Fibroblast of skin of right quadriceps (primary cell): ENCODE measurements around the gene PRKCE.

Experiments used
- DNase-seq: peaks from one replicate; pipeline ENCODE4 v3.0.0-alpha.2; 2013

PRKCE gene

DNA sequence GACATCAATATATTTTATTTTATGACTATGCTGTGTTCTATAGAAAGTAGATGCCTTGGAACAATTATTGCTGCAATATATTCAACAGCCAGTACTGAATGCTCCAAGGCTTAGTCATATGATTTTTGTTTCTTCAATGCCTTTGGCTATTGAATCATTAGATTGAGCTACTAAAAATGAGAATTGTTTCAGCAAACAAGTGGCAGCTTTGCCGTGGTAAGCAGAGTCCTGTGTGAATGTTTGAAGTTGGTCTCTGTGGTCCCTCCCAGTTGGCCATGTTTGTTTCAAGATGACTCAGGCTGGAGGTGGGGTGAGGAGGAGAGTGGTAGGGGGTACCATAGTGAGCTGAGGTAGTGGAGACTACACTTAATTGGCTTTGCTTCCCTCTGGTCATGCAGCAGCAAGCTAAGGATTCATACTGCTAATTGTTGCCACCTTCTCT, 447.2 kb downstream of the PRKCE start:
- peak; percentile 90 for DNase-seq

DNA sequence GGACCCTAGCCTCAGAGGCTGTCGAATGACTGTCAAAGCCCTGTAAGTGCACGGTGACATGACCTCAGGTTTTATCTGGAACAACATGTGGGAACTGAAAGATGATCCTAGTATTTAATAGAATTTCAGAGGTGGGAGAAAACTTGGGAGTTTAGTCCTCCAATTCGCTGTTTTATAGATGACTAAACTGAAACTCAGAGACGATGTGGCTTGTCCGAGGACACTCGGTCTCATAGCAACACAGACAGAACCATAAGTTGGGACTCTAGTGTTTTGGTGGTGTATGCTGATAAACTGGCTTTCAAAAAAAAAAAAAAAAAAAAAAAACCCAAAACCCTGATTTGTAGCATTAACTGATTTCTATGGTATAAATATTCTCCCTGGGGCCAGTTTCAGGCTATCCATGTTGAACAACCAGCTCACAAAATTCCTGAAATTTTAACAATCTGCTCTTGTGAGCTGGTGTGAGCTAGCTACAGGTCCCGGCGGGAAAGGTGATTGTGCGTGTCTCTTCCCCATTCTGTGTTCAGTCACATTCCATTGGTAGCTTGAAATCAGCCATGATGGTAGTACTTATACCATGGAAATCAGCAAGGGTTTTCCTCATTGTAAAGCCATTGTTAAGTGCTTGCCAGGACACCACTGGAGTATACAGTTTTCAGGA, 450.2 kb downstream of the PRKCE start:
- DNase-seq = no peak

GRCh38 chr2:46106690-46107089, 455.2 kb downstream of the PRKCE start:
- no peak for DNase-seq

- DNase-seq = no peak
Measured at GRCh38 chr2:46114996-46115395, 463.5 kb downstream of the PRKCE start.

- no peak for DNase-seq
Measured at GRCh38 chr2:46116150-46116549, 464.7 kb downstream of the PRKCE start.

GRCh38 chr2:46116553-46116991, 465.1 kb downstream of the PRKCE start:
- DNase-seq = peak; percentile 37

DNA sequence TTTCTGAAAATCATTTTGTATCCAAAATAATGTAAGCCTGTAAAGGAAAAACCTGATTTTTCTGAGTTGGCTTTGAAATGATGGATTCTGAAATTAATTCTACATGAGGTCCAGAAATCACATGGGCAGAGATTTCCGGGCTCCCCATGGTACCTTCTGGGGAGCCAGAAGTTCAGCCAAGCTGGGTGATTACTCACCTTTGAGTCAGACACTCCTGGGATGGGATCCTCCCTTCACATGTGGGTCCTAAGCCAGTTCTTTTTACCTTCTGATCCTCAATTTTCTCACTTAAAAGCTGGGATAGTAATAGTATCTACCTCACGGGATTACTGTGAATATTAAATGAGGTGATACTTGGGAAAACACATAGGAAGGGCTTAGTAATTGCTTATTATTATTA, 465.9 kb downstream of the PRKCE start:
- DNase-seq = peak; percentile 56

DNA sequence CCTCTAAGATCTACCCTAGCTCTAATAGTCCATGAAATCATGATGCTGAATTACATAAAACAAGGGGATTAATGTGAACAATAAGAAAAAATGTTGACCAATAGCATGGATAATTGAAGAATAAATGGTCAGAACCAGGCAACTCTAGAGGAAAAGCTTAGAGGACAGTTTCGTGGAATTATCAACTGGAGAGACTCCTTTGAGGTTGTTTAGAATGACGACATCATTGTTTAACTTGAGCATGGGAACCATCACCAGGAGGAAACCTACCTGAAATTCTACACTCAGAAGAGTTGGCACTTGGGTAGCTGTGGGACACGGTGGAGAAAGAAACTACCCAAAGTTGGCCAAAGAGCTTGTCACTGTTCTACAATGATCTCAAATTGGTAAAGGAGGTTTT, 466.5 kb downstream of the PRKCE start:
- DNase-seq = no peak

- peak; percentile 48 for DNase-seq
Measured at GRCh38 chr2:46118656-46119371, 467.3 kb downstream of the PRKCE start.

GRCh38 chr2:46119453-46119852, 468.0 kb downstream of the PRKCE start:
- peak; percentile 78 for DNase-seq

GRCh38 chr2:46120792-46121555, 469.5 kb downstream of the PRKCE start:
- no peak for DNase-seq

DNA sequence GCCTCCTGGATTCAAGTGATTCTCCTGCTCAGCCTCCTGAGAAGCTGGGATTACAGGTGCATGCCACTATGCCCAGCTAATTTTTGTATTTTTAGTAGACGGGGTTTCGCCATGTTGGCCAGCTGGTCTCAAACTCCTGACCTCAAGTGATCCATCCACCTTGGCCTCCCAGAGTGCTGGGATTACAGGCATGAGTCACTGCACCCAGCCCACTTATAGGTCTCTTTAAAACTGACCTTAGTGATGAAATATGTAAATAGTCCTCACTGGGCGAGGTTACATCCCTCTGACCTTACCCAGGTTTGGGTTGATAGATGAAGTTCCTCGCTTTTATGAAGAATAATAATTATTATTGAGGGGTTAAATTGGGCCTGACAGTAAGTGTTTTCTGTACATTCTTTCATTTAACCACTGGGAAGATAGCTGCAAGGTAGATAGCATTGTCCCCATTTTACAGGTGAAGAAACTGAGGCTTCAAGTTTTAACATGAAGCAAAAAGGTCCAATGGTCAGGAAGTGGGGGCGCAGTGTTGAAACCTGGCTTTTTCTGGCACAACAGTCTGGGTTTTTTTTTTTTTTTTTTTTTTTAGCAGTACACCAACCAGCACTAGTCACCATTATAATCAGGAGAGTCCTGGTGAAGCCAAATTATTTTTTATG, 471.0 kb downstream of the PRKCE start:
- DNase-seq = no peak

DNA sequence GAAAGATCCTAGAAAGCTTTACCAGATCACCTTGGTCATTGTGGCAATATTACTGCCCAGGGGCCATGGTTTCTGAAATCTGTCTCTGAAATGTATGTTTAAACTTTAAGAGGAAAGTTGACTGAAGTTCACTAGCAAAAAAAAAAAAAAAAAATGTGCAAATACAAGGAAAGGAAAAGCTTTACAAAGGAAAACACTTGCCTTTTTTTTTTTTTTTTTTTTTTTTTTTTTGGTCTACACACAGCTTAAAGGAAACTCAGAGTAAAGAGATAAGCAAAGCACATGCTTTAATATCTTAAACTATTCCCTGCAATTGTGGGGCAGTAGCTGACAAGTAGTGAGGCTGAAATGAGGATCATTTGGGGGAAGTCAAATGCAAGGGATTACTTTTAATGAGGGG, 471.5 kb downstream of the PRKCE start:
- no peak for DNase-seq

- no peak for DNase-seq
Measured at GRCh38 chr2:46125798-46126197, 474.3 kb downstream of the PRKCE start.

- no peak for DNase-seq
Measured at GRCh38 chr2:46126571-46126970, 475.1 kb downstream of the PRKCE start.

- no peak for DNase-seq
Measured at GRCh38 chr2:46127176-46127575, 475.7 kb downstream of the PRKCE start.

DNA sequence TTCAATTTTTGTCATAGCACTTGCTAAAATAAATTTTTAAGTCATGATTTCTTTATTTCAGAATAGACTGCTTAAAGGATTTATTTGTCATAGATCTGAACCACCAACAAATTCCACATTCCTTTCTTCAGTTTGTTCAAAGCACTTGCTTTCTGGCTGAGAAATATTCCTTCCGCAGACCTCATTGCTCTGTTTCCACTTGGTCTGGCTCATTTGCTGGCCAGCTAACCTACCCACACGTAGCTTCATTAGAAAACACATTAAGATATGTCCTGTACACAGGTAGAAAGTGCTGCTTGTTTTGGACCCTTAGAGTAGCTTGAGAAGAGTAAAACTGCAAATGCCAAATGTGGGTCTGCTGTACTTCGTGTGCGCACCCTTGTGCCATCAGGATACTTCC, 479.0 kb downstream of the PRKCE start:
- DNase-seq = no peak

DNA sequence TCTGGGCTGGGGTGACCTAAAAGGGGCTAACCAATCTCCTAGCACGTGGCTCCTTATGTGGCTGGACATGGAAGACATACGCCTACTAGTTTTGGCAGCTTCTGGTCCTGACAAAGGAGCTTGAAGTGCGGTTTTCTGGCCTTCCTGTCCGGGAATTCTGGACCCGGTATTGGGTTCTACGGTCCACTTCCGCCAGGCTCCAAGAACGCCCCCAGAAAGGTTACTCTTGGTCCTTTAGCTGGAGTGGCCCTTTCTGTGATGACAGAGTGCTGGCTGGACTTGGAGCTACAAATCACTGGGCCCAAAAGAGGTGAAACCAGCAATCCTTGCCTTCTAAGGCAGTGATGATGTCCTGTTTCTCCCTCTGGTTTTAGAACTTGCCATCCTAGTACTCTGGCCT, 481.5 kb downstream of the PRKCE start:
- DNase-seq = no peak

DNA sequence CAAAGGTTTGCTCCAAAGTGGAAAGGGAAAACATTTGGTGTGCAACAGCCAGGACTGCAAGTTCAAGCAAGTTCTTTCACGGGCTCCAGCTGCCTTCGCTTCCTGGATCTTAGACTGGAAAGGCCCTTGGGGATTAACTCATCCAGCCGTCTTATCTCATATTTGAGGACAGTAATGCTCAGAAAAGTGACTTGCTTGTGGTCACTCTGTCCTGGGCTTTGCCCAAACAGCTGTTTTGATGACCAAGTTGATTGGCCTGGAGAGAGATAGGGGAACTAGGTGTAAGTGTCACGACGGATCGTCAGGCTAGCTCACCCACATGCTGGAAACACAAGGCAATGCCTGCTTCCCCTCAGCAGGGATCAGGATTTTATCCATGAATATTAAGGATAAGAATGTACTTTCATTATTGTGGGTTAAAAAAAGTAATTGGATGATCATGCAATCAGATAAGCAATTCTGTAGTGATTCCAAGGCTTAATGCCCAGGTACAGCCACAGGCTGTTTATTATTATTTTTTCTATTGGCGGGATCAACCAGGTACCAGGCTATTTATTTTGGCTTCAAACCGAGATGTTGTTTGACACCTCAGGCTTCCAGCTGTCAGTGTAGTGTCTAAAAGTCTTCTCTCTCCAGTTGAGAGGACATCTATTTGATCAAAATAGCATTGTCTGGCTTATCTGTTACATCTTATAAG, 483.2 kb downstream of the PRKCE start:
- DNase-seq = peak; percentile 26

DNA sequence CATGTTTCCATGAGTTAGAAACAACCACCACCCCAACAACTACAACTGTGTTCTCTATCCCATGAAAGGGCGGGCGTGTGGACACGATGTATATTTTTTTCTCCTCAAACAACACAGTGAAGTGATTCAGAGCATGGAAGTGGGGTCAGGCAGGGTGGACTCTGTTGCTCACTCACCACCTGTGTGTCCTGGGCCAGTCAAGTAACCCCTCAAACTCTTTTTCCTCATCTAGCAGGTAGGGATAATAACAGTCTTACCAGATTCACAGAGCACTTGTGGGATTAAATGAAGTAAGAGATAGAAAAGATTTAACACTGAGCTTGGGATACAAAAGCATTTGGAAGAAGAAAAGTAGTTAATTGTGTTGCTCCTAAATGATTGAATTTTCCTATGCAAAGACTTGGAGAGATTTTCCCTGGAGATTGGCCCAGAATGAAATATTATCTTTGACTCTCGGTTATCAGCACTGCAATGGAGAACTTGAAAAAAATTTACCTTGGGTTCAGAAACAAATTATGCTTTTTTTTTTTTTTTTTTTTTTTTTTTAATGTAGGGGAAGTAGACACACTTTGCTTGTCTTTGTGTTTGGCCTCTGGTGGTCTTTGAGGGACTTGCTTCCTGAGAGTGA, 483.9 kb downstream of the PRKCE start:
- DNase-seq = no peak

- peak; percentile 22 for DNase-seq
Measured at GRCh38 chr2:46135958-46136357, 484.5 kb downstream of the PRKCE start.

GRCh38 chr2:46136481-46136880, 485.0 kb downstream of the PRKCE start:
- no peak for DNase-seq
